HepG2 (cell line): Measurements from ENCODE around the gene KRTAP19-8. TPM values are rescaled to one million over a fixed set of nuclear protein-coding genes. Genes with fewer than 3 reads are reported as not detected.

Source experiments
- ATAC-seq: fragments of 200-7000 bp; cut with Tn5 transposase; 3 replicates; pipeline ENCODE4 v1.9.1; 2020; ENCODE audit warnings: mild to moderate bottlenecking, moderate library complexity
- BruUV-seq: library from RNA; stranded (reverse); fragments of 400-500 nt; replicated peaks from 2 replicates; lab custom pipeline; 2021; lab: Mats Ljungman, UMichigan
- CTCF ChIA-PET: fragments of 300-600 bp; formaldehyde crosslinking; extraction: SDS; loops from one replicate; lab custom pipeline; 2021; ENCODE audit warnings: low total read pairs, inconsistent platforms, low intra/inter-chr PET ratio; lab: Yijun Ruan, JAX
- POLR2A ChIA-PET: fragments of 350-600 bp; sonication (Branson Sonifier 250); formaldehyde crosslinking; loops from one replicate; lab custom pipeline; 2020; ENCODE audit warnings: antibody characterized with exemption, inconsistent platforms; lab: Yijun Ruan, JAX
- DNase-seq: peaks from one replicate; pipeline ENCODE4 v3.0.0-alpha.2; 2015; ENCODE audit warnings: low spot score
- FAIRE-seq: peaks from 3 replicates; lab custom pipeline; 2011; peaks lifted over from hg19 to GRCh38; lab: Jason Lieb, UNC
- H2AFZ ChIP-seq: one replicate; pipeline ENCODE4 v1.6.1; 2011; ENCODE audit warnings: low read length, inconsistent platforms
- H3K27ac ChIP-seq: fragments of 300-600 bp; 3 replicates; pipeline ENCODE4 v1.8.0; 2011; ENCODE audit warnings: mixed run types, mild to moderate bottlenecking, mixed read lengths, low read length, inconsistent platforms; ENCODE audit not compliant: insufficient read depth; ENCODE audit errors: extremely low read length
- H3K27me3 ChIP-seq, 2 experiments: fragments of 200-600 bp in 1 of 2; 2 replicates in 1 of 2; 3 replicates in 1 of 2; pipeline versions ENCODE4 v1.6.0 to v1.8.0; 2011; ENCODE audit warnings: low read length in 2 of 2, mild to moderate bottlenecking in 2 of 2, moderate library complexity in 2 of 2, inconsistent platforms in 1 of 2; ENCODE audit not compliant: insufficient read depth in 2 of 2, control insufficient read depth in 1 of 2
- H3K36me3 ChIP-seq, 2 experiments: fragments of 200-600 bp in 1 of 2; replicated peaks in 1 of 2; 2 replicates in 1 of 2; 3 replicates in 1 of 2; pipeline versions ENCODE4 v1.5.1 to v1.8.0; 2011; ENCODE audit warnings: low read length in 2 of 2, inconsistent platforms in 1 of 2; ENCODE audit not compliant: insufficient read depth in 2 of 2, control insufficient read depth in 1 of 2
- H3K4me1 ChIP-seq: 2 replicates; pipeline ENCODE4 v1.5.1; 2012; ENCODE audit warnings: low read length, inconsistent platforms; ENCODE audit not compliant: insufficient read depth
- H3K4me2 ChIP-seq: 2 replicates; pipeline ENCODE4 v1.6.0; 2011; ENCODE audit warnings: low read depth, low read length, inconsistent platforms
- H3K4me3 ChIP-seq, 3 experiments: fragments of 200-600 bp in 1 of 3; sonication (generic), shearing (Covaris generic) in 1 of 3; replicated peaks in 1 of 3; 2 replicates each; pipeline ENCODE4 v1.5.1; 2011 to 2016; ENCODE audit warnings: low read length in 3 of 3, inconsistent platforms in 2 of 3, low read depth in 2 of 3, mild to moderate bottlenecking in 2 of 3, control low read depth in 1 of 3, mixed read lengths in 1 of 3; ENCODE audit not compliant: insufficient read depth in 1 of 3
- H3K79me2 ChIP-seq: one replicate; pipeline ENCODE4 v1.6.1; 2011; ENCODE audit warnings: low read length, inconsistent platforms; ENCODE audit not compliant: insufficient read depth
- H3K9ac ChIP-seq: 2 replicates; pipeline ENCODE4 v1.6.0; 2011; ENCODE audit warnings: mild to moderate bottlenecking, low read depth, low read length, inconsistent platforms; ENCODE audit not compliant: insufficient read depth
- H3K9me3 ChIP-seq: 2 replicates; pipeline ENCODE4 v1.5.1; 2012; ENCODE audit warnings: mild to moderate bottlenecking, low read length
- H4K20me1 ChIP-seq: 2 replicates; pipeline ENCODE4 v1.6.0; 2011; ENCODE audit warnings: inconsistent platforms, mild to moderate bottlenecking, low read length, moderate library complexity; ENCODE audit not compliant: insufficient read depth
- CBFB ChIP-seq: sonication (generic); formaldehyde crosslinking; IDR thresholded peaks from 2 replicates; pipeline ENCODE4 v1.4.0; 2020; ENCODE audit warnings: missing genetic modification reagents
- DMTF1 ChIP-seq: sonication (generic); formaldehyde crosslinking; IDR thresholded peaks from 2 replicates; pipeline ENCODE4 v1.4.0; 2020; ENCODE audit warnings: mild to moderate bottlenecking, missing genetic modification reagents
- ZFP36L2 ChIP-seq: sonication (generic); formaldehyde crosslinking; IDR thresholded peaks from 2 replicates; pipeline ENCODE4 v1.4.0; 2020; ENCODE audit warnings: missing genetic modification reagents
- ZNF781 ChIP-seq: sonication (generic); formaldehyde crosslinking; IDR thresholded peaks from 2 replicates; pipeline ENCODE4 v1.5.1; 2020; ENCODE audit warnings: borderline replicate concordance, mild to moderate bottlenecking, missing genetic modification reagents; ENCODE audit errors: not compliant biosample characterization
- WGBS: methylation state at CpG from one replicate; pipeline ENCODE4 v1.1.6; 2017; ENCODE audit warnings: low lambda C conversion rate; 5-methylcytosine and 5-hydroxymethylcytosine counted together
- in situ Hi-C: cut with HindIII; loops from 2 replicates; pipeline ENCODE4 v1.10.0; 2017; ENCODE audit warnings: low pct_unique_long_range_greater_than_20kb; ENCODE audit not compliant: extremely low pct_ligation_motif_present
- intact Hi-C: fragments of 100-400 bp; cut with micrococcal nuclease; formaldehyde crosslinking; loops from one replicate; pipeline ENCODE4 v1.10.0; 2022; ENCODE audit not compliant: unreplicated experiment
- polyA plus RNA-seq, 8 experiments: library from polyadenylated mRNA; depleted of rRNA in 3 of 8; stranded (reverse) in 7 of 8; unstranded in 1 of 8; fragments of >200 nt; fragmentation: Illumina TruSeq in 4 of 8; extraction: Trizol in 4 of 8; gene quantifications; 2 replicates each; pipeline versions ENCODE4 v1.2.1 to v1.2.3, GENCODE V29; 2011 to 2016; ENCODE audit warnings: low read depth in 4 of 8, missing spikeins in 1 of 8, mixed read lengths in 1 of 8; ENCODE audit not compliant: insufficient read depth in 1 of 8
- total RNA-seq, 5 experiments: library from RNA; depleted of rRNA; stranded (reverse); fragments of >200 nt; fragmentation: Illumina TruSeq; extraction: Trizol; gene quantifications; 2 replicates each; pipeline ENCODE4 v1.2.3, GENCODE V29; 2016; ENCODE audit warnings: low read depth in 1 of 5

Gene KRTAP19-8
- total and polyA plus RNA-seq, 2 of the 13 experiments (the other 11 are each of a cell fraction or from before 2014, with no cell fraction given), result not detected

DNA sequence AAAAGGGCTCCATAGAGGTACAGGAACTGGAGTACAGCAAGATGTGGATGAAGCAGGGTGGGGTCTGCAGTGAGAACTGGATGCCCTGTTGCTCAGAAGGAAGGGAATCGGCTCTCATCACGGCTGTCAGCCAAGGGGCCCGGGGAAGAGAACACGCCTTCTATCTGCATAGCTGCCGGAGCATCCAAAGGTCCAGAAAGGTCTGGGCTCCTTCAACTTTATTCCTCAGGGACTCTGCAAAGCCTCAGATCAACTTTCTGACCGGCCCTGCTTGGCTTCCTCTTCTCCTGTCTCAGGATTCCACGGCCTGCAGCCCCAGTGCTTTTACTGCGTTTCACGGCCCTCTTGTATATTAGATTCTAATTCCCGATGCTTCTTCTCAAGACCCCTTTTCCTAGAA, 34.8 kb downstream of the KRTAP19-8 start (continued):
- TF ChIP-seq ZFP36L2 (CRISPR knock-in tag), result no peak

- Histone ChIP-seq H3K4me1 (no peaks in the 10 kb centered on the region), H3K9me3 (peaks cover 79% of the 10 kb centered on the region), H4K20me1 (no peaks in the 10 kb centered on the region), H3K79me2 (no peaks in the 10 kb centered on the region), H2AFZ (no peak overlapping the region), H3K4me2 (no peak overlapping the region), H3K27ac (no peak overlapping the region), H3K4me3 (no peak overlapping the region), H3K36me3 (no peaks in the 10 kb centered on the region), H3K9ac (no peak overlapping the region), H3K27me3 (no peaks in the 10 kb centered on the region)
- BruUV-seq, result no TSS peak
- POLR2A ChIA-PET, result no interaction called here
- DNase-seq, result no peak
- FAIRE-seq, result no peak
- TF ChIP-seq CBFB (CRISPR knock-in tag), result no peak
- TF ChIP-seq DMTF1 (CRISPR knock-in tag), result no peak
- intact Hi-C loops (no loop called here), in situ Hi-C loops (no loop called here)
- CTCF ChIA-PET, result no interaction called here
- WGBS, result 2% methylated on average over 3 of the region's 3 CpGs
- no peak for ATAC-seq
Observed at GRCh38 chr21:30997541-30997940, 40.7 kb downstream of the KRTAP19-8 start.

DNA sequence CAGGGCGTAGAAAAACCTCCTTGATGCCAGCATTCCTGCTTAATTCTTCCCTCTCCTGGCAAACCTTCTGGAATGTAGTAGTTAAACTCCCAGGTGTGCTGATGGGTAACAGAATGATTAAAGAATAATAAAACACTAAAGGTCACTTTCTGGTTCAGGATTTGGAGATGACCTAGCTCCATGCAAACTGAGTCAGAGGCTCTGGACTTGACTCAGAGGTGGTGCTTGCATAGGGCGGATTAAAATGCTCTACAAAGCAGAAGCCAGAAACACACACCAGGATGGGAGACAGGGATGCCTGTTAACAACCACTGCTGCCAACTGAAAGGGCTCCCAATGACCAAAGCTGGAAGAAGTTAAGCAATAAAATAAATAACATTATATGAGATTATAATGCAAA, 41.5 kb downstream of the KRTAP19-8 start:
- Histone ChIP-seq H3K9ac (no peak overlapping the region), H3K27ac (no peak overlapping the region), H4K20me1 (no peaks in the 10 kb centered on the region), H3K36me3 (no peaks in the 10 kb centered on the region), H3K4me3 (no peak overlapping the region), H3K4me1 (no peaks in the 10 kb centered on the region), H3K9me3 (peaks cover 77% of the 10 kb centered on the region), H3K4me2 (no peak overlapping the region), H3K27me3 (no peaks in the 10 kb centered on the region), H3K79me2 (no peaks in the 10 kb centered on the region), H2AFZ (no peak overlapping the region)
- FAIRE-seq (no peak), ATAC-seq (no peak), DNase-seq (no peak)
- CTCF ChIA-PET, result no interaction called here
- in situ Hi-C loops, result no loop called here
- POLR2A ChIA-PET, result no interaction called here
- 11% methylated on average over 2 of the region's 2 CpGs for WGBS
- no TSS peak for BruUV-seq
- no peak for TF ChIP-seq ZNF781 (CRISPR knock-in tag)
- intact Hi-C loops, result no loop called here
